Measurements from ENCODE around the gene KRTAP4-12.
A peak's percentile ranks its signal among the peaks of the same experiment; 100 is the strongest.
"Not testable (repeated sequence)": the region's sequence is repeated elsewhere in the genome, so short reads cannot be mapped to it uniquely, and the experiment has no call there.

The KRTAP4-12 gene

GRCh38 chr17:41123991-41124371 is at the start of gene KRTAP4-12:
Gene KRTAP4-12 (minus strand): TSS chr17:41124182. CDS start chr17:41124122, 60 bp downstream.
- not testable (repeated sequence) for DNase-seq (ENCODE audit: extremely low read depth, low read depth)

DNA sequence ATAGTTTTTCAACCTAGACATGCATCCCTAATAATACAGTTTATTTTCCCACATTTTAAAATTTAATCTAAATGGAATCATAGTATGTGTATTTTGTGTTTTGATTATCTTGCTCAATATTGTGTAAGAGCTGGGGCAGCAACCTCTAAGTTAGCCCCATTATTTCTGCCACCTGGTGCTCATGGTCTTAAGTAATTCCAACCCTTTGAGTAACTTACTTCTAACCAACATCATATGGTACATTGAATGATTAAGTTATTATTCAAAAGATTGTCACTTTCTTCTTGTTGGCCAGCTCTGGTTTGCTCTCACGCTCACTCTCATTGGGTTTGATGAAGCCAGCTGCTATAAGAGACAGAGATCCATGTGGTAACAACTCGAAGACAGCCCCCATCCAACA is 47.9 kb upstream of the KRTAP4-12 start:
- peak; percentile 24 for DNase-seq (ENCODE audit: extremely low read depth, low read depth)

GRCh38 chr17:41168121-41168520 is 44.1 kb upstream of the KRTAP4-12 start, which contains the start of gene KRTAP4-3:
Gene KRTAP4-3 (minus strand): TSS chr17:41168221. CDS start chr17:41168172, 49 bp downstream.
- TF ChIP-seq, protein P1, sequence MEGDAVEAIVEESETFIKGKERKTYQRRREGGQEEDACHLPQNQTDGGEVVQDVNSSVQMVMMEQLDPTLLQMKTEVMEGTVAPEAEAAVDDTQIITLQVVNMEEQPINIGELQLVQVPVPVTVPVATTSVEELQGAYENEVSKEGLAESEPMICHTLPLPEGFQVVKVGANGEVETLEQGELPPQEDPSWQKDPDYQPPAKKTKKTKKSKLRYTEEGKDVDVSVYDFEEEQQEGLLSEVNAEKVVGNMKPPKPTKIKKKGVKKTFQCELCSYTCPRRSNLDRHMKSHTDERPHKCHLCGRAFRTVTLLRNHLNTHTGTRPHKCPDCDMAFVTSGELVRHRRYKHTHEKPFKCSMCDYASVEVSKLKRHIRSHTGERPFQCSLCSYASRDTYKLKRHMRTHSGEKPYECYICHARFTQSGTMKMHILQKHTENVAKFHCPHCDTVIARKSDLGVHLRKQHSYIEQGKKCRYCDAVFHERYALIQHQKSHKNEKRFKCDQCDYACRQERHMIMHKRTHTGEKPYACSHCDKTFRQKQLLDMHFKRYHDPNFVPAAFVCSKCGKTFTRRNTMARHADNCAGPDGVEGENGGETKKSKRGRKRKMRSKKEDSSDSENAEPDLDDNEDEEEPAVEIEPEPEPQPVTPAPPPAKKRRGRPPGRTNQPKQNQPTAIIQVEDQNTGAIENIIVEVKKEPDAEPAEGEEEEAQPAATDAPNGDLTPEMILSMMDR (IDR thresholded peaks at IDR 0.05; ENCODE audit: low read depth, low read length), result no peak
- DNase-seq (ENCODE audit: extremely low read depth, low read depth), result no peak

More for the DNA sequence above, 47.9 kb upstream of the KRTAP4-12 start:
- TF ChIP-seq, protein P1 (IDR thresholded peaks at IDR 0.05; ENCODE audit: low read depth, low read length), result no peak

GRCh38 chr17:41167561-41167960 is 43.6 kb upstream of the KRTAP4-12 start:
- DNase-seq (ENCODE audit: extremely low read depth, low read depth), result no peak
- TF ChIP-seq, protein P1 (IDR thresholded peaks at IDR 0.05; ENCODE audit: low read depth, low read length), result no peak

DNA sequence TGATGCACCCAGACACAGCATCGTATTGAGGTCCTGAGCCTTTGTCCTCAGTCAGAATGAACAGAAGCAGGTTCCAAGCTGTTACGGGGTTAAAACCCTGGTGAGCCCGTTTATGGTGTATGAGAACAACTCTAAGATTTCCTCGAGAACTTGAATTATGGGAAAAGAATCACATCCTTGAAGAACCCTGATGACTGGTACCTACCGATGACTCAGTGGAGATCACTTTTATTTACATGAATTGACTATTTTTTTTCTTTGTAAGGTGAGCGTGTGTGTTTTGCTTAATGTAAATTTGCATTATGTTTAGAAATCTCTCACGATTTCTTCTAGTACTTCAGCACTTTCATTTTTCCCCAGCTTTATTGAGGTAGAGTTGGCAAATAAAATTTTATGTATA is 39.8 kb upstream of the KRTAP4-12 start:
- TF ChIP-seq, protein P1 (IDR thresholded peaks at IDR 0.05; ENCODE audit: low read depth, low read length), result no peak
- no peak for DNase-seq (ENCODE audit: extremely low read depth, low read depth)

DNA sequence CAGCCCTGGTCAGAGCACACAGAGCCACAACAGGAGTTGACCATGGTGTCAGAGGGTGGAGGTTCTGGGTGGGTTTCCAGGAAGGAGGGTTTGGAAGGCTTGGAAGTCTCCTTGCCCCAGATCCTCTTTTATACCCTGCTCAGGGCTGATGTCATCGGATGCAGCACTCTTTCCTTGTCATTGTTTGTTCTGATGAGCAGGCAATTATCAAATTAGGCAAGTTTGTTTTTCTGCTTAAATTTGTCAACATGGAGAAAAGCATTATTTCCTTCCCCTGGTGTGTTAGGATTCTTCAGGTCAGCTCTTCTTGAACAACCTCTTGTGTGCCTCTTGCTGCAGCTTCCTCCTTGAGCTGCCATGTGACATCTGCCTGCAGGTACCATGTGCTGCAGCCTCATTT is 36.7 kb upstream of the KRTAP4-12 start, which contains the start of gene KRTAP4-4:
TSS of gene KRTAP4-4 (minus strand) at position 101 of the 400 bp plus-strand sequence. CDS start at position 44, 57 bp downstream.
- TF ChIP-seq, protein P1 (IDR thresholded peaks at IDR 0.05; ENCODE audit: low read depth, low read length), result no peak
- DNase-seq (ENCODE audit: extremely low read depth, low read depth), result no peak

GRCh38 chr17:41160190-41160589 is 36.2 kb upstream of the KRTAP4-12 start:
- DNase-seq (ENCODE audit: extremely low read depth, low read depth), result not testable (repeated sequence)

DNA sequence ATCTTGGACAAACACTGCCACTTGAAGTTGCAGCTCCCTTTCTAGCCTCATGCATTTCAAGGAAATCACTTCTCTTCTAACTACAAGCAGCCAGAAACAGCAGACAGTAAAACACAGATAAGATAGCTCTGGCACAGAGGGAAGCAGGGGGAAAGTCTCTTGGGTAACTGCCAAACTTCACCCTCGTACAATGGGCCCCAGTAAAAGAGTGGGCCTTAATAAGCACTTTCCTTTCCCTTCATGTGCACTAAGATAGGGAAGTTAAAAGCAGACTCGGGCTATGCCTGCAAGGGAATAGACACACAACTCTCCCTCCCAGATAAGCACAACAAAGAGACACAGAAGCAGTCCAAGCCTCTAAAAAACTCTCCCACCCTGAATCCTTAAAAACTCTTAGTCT is 29.9 kb upstream of the KRTAP4-12 start:
- TF ChIP-seq, protein P1 (IDR thresholded peaks at IDR 0.05; ENCODE audit: low read depth, low read length), result no peak
- DNase-seq (ENCODE audit: extremely low read depth, low read depth), result no peak

All from AG09319 (cell line).